K562 (cell line): ENCODE results near the gene SLC2A4. TPM values are rescaled to one million over a fixed set of nuclear protein-coding genes. Genes with fewer than 3 reads are reported as not detected.

Experiments
- EZH2 ChIP-seq: IDR thresholded peaks from 2 replicates; pipeline ENCODE4 v1.6.1; 2012; ENCODE audit warnings: low read depth, mild to moderate bottlenecking, inconsistent platforms, low read length, borderline replicate concordance
- ID3 ChIP-seq, 2 experiments: fragments of 250-450 bp in 1 of 2; fragments of 450-650 bp in 1 of 2; sonication (Bioruptor Pico) in 1 of 2; IDR thresholded peaks; 2 replicates each; pipeline versions ENCODE4 v1.6.1 to v1.8.0; 2016 to 2021; ENCODE audit warnings: mild to moderate bottlenecking in 2 of 2, moderate library complexity in 2 of 2, missing compliant biosample characterization in 1 of 2, missing genetic modification characterization in 1 of 2
- NFYB ChIP-seq: IDR thresholded peaks from 2 replicates; pipeline ENCODE4 v1.6.1; 2011; ENCODE audit warnings: mild to moderate bottlenecking, moderate library complexity; ENCODE audit not compliant: insufficient read length; ENCODE audit errors: extremely low read depth
- NUFIP1 ChIP-seq: fragments of 450-650 bp; IDR thresholded peaks from 2 replicates; pipeline ENCODE4 v1.6.1; 2018; ENCODE audit not compliant: partially characterized antibody
- PHF8 ChIP-seq: fragments of 200-600 bp; sonication (generic); IDR thresholded peaks from 2 replicates; pipeline ENCODE4 v1.6.1; 2012; ENCODE audit warnings: mixed run types, mild to moderate bottlenecking, inconsistent platforms, low read length, moderate library complexity, borderline replicate concordance
- RBM25 ChIP-seq: fragments of 200-400 bp; formaldehyde crosslinking; IDR thresholded peaks from 2 replicates; pipeline ENCODE4 v1.6.1; 2018; ENCODE audit warnings: low read length, low read depth, moderate library complexity; ENCODE audit not compliant: severe bottlenecking
- RREB1 ChIP-seq: fragments of 250-450 bp; sonication (Bioruptor Pico); IDR thresholded peaks from 2 replicates; pipeline ENCODE4 v1.4.0; 2020
- SMAD4 ChIP-seq: fragments of 250-450 bp; sonication (Bioruptor Pico); conservative IDR thresholded peaks from 2 replicates; pipeline ENCODE4 v1.8.0; 2021; ENCODE audit warnings: inconsistent platforms, mild to moderate bottlenecking, moderate library complexity
- TSC22D4 ChIP-seq: fragments of 450-650 bp; IDR thresholded peaks from 2 replicates; pipeline ENCODE4 v1.6.1; 2016; ENCODE audit warnings: missing genetic modification characterization, missing biosample characterization, control low read depth
- ZBTB8A ChIP-seq: fragments of 450-650 bp; IDR thresholded peaks from 2 replicates; pipeline ENCODE4 v1.6.1; 2018; ENCODE audit warnings: mild to moderate bottlenecking, moderate library complexity; ENCODE audit not compliant: partially characterized antibody
- ZFP36 ChIP-seq: fragments of 150-350 bp; IDR thresholded peaks from 2 replicates; pipeline ENCODE4 v1.6.1; 2018; ENCODE audit warnings: low read length, low read depth; ENCODE audit not compliant: partially characterized antibody
- ZNF316 ChIP-seq: fragments of 450-650 bp; IDR thresholded peaks from 2 replicates; pipeline ENCODE4 v1.6.1; 2016
- ZNF79 ChIP-seq: fragments of 250-450 bp; sonication (Bioruptor Pico); IDR thresholded peaks from 2 replicates; pipeline ENCODE4 v1.4.0; 2020; ENCODE audit warnings: low read depth, mild to moderate bottlenecking, moderate library complexity
- ZNF830 ChIP-seq: fragments of 250-450 bp; sonication (Bioruptor Pico); IDR thresholded peaks from 2 replicates; pipeline ENCODE4 v1.5.0; 2021; ENCODE audit warnings: mild to moderate bottlenecking
- polyA plus RNA-seq, 8 experiments: library from polyadenylated mRNA; depleted of rRNA in 4 of 8; stranded (reverse) in 5 of 8; unstranded in 3 of 8; fragments of >200 nt; fragmentation: Nextera tagmentation in 2 of 8; fragmentation: Illumina TruSeq in 1 of 8; extraction: Ambion mirVana in 2 of 8; extraction: Trizol in 1 of 8; gene quantifications; 2 replicates each; pipeline versions ENCODE4 v1.2.1 to v1.2.3, GENCODE V29; 2011 to 2014; ENCODE audit warnings: inconsistent platforms in 1 of 8, missing spikeins in 1 of 8
- total RNA-seq, 7 experiments: library from RNA; depleted of rRNA in 6 of 7; stranded (reverse); fragments of >200 nt in 6 of 7; fragmentation: Illumina TruSeq in 2 of 7; extraction: Trizol in 2 of 7; gene quantifications; 2 replicates each; pipeline versions ENCODE4 v1.2.1 to v1.2.3, GENCODE V29; 2011 to 2021; ENCODE audit warnings: low replicate concordance in 1 of 7
- TF ChIP-seq, protein P1 (sequence below), 2 experiments: IDR thresholded peaks in 1 of 2; conservative IDR thresholded peaks in 1 of 2; 2 replicates each; pipeline ENCODE4 v1.6.1; 2016; ENCODE audit warnings: low read depth in 2 of 2, mild to moderate bottlenecking in 1 of 2, missing compliant biosample characterization in 1 of 2, missing genetic modification characterization in 1 of 2, moderate library complexity in 1 of 2
- TF ChIP-seq, protein P2 (sequence below): sonication (generic); IDR thresholded peaks from 2 replicates; pipeline ENCODE4 v1.6.1; 2016

The SLC2A4 gene
- total and polyA plus RNA-seq, 9 of the 15 experiments (the other 6 are each of a cell fraction or from before 2014, with no cell fraction given) = 0.74 to 3.5 (median 1.6) TPM

GRCh38 chr17:7262935-7263800 is 18.4 kb upstream of the SLC2A4 start (continued):
- TF ChIP-seq, protein P1, sequence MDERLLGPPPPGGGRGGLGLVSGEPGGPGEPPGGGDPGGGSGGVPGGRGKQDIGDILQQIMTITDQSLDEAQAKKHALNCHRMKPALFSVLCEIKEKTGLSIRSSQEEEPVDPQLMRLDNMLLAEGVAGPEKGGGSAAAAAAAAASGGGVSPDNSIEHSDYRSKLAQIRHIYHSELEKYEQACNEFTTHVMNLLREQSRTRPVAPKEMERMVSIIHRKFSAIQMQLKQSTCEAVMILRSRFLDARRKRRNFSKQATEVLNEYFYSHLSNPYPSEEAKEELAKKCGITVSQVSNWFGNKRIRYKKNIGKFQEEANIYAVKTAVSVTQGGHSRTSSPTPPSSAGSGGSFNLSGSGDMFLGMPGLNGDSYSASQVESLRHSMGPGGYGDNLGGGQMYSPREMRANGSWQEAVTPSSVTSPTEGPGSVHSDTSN (CRISPR knock-in tag; IDR thresholded peaks at IDR 0.05; ENCODE audit: low read depth) = no peak
- TF ChIP-seq, protein P1 (tag; conservative IDR thresholded peaks at IDR 0.05; ENCODE audit: low read depth) = no peak
- TF ChIP-seq PHF8 = peak; percentile 49; the same call in 1 of the 2 replicates
- TF ChIP-seq ZNF316 = no peak
- TF ChIP-seq ZNF79 (CRISPR knock-in tag) = no peak
- no peak for TF ChIP-seq NFYB
- TF ChIP-seq EZH2 = no peak
- no peak for TF ChIP-seq ZFP36
- no peak for TF ChIP-seq ZBTB8A
- TF ChIP-seq TSC22D4 = no peak
- no peak for TF ChIP-seq RREB1 (CRISPR knock-in tag)
- TF ChIP-seq SMAD4 (CRISPR knock-in tag) = no peak
- no peak for TF ChIP-seq NUFIP1
- TF ChIP-seq ZNF830 = no peak
- TF ChIP-seq ID3 (CRISPR knock-in tag; IDR thresholded peaks at IDR 0.05) = no peak
- TF ChIP-seq ID3 (tag; IDR thresholded peaks at IDR 0.05) = no peak
- TF ChIP-seq, protein P2, sequence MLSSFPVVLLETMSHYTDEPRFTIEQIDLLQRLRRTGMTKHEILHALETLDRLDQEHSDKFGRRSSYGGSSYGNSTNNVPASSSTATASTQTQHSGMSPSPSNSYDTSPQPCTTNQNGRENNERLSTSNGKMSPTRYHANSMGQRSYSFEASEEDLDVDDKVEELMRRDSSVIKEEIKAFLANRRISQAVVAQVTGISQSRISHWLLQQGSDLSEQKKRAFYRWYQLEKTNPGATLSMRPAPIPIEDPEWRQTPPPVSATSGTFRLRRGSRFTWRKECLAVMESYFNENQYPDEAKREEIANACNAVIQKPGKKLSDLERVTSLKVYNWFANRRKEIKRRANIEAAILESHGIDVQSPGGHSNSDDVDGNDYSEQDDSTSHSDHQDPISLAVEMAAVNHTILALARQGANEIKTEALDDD = no peak
- TF ChIP-seq RBM25 = no peak
